ENCODE measurements around the gene DDX25. TPM values are rescaled to one million over a fixed set of nuclear protein-coding genes. Genes with fewer than 3 reads are reported as not detected.

DDX25 gene
- total and polyA plus RNA-seq, 2 experiments from 2014 or later, result 6.1 to 7.5 TPM

GRCh38 chr11:125954123-125954944 is 50.0 kb downstream of the DDX25 start:
- H3K4me3 ChIP-seq, result no peak overlapping the region
- no peak for TF ChIP-seq CTCF (IDR thresholded peaks at IDR 0.05; ENCODE audit: low read depth, low read length)

GRCh38 chr11:125954945-125955640 is 50.8 kb downstream of the DDX25 start:
- Histone ChIP-seq H3K4me1 (ENCODE audit: low read depth) (peaks cover 5% of the 10 kb centered on the region), H3K27me3 (no peaks in the 10 kb centered on the region), H3K9me3 (ENCODE audit: low read depth) (no peaks in the 10 kb centered on the region), H3K4me3 (no peak overlapping the region), H3K27ac (no peak overlapping the region), H3K36me3 (no peaks in the 10 kb centered on the region)
- DNase-seq (ENCODE audit: low read depth in 1 of 2, low spot score in 1 of 2), result no peak
- TF ChIP-seq CTCF (IDR thresholded peaks at IDR 0.05; ENCODE audit: low read depth, low read length), result no peak

More at GRCh38 chr11:125954123-125954944, 50.0 kb downstream of the DDX25 start:
- H3K27ac ChIP-seq, result no peak overlapping the region
- no peaks in the 10 kb centered on the region for H3K9me3 ChIP-seq (ENCODE audit: low read depth)
- H3K27me3 ChIP-seq, result no peaks in the 10 kb centered on the region
- peaks cover 5% of the 10 kb centered on the region for H3K4me1 ChIP-seq (ENCODE audit: low read depth)
- no peaks in the 10 kb centered on the region for H3K36me3 ChIP-seq
- DNase-seq (ENCODE audit: low read depth in 1 of 2, low spot score in 1 of 2), result no peak

GRCh38 chr11:125955856-125956255 is 51.5 kb downstream of the DDX25 start:
- no peak for TF ChIP-seq CTCF (IDR thresholded peaks at IDR 0.05; ENCODE audit: low read depth, low read length)
- no peak for DNase-seq (ENCODE audit: low read depth in 1 of 2, low spot score in 1 of 2)

GRCh38 chr11:125956391-125957134 is 52.3 kb downstream of the DDX25 start:
- DNase-seq (ENCODE audit: low read depth in 1 of 2, low spot score in 1 of 2), result peak in 1 of 2 donors; percentile 73
- no peak for TF ChIP-seq CTCF (IDR thresholded peaks at IDR 0.05; ENCODE audit: low read depth, low read length)
- H3K36me3 ChIP-seq, result no peaks in the 10 kb centered on the region
- no peak overlapping the region for H3K4me3 ChIP-seq
- no peaks in the 10 kb centered on the region for H3K9me3 ChIP-seq (ENCODE audit: low read depth)
- H3K4me1 ChIP-seq (ENCODE audit: low read depth), result peaks cover 2% of the 10 kb centered on the region
- H3K27ac ChIP-seq, result no peak overlapping the region
- no peaks in the 10 kb centered on the region for H3K27me3 ChIP-seq

More at GRCh38 chr11:125955856-125956255, 51.5 kb downstream of the DDX25 start:
- H3K27me3 ChIP-seq, result no peaks in the 10 kb centered on the region
- H3K27ac ChIP-seq, result no peak overlapping the region
- no peak overlapping the region for H3K4me3 ChIP-seq
- no peaks in the 10 kb centered on the region for H3K36me3 ChIP-seq
- H3K9me3 ChIP-seq (ENCODE audit: low read depth), result no peaks in the 10 kb centered on the region
- peaks cover 5% of the 10 kb centered on the region for H3K4me1 ChIP-seq (ENCODE audit: low read depth)

GRCh38 chr11:125957618-125958332 is 53.5 kb downstream of the DDX25 start:
- no peak for DNase-seq (ENCODE audit: low read depth in 1 of 2, low spot score in 1 of 2)
- Histone ChIP-seq H3K4me3 (no peak overlapping the region), H3K9me3 (ENCODE audit: low read depth) (no peaks in the 10 kb centered on the region), H3K27ac (no peak overlapping the region), H3K27me3 (no peaks in the 10 kb centered on the region), H3K36me3 (no peaks in the 10 kb centered on the region), H3K4me1 (ENCODE audit: low read depth) (no peaks in the 10 kb centered on the region)
- no peak for TF ChIP-seq CTCF (IDR thresholded peaks at IDR 0.05; ENCODE audit: low read depth, low read length)

All from cardiac muscle cell (in vitro differentiated cells and primary cell).